Endothelial cell of umbilical vein (primary cell): ENCODE results near the gene CNNM4. TPM values are rescaled to one million over a fixed set of nuclear protein-coding genes. Genes with fewer than 3 reads are reported as not detected.

Experiments used
- BruUV-seq: library from RNA; stranded (reverse); fragments of 400-500 nt; replicated peaks from 2 replicates; lab custom pipeline; 2021; lab: Mats Ljungman, UMichigan
- CTCF ChIA-PET: fragments of 300-600, 350-600 bp; sonication (Branson Sonifier 250); formaldehyde crosslinking; loops from one replicate; lab custom pipeline; 2021; ENCODE audit warnings: antibody characterized with exemption, inconsistent platforms; lab: Charles Lee
- POLR2A ChIA-PET: fragments of 300-600, 350-600 bp; sonication (Branson Sonifier 250); formaldehyde crosslinking; loops from one replicate; lab custom pipeline; 2021; ENCODE audit warnings: antibody characterized with exemption, inconsistent platforms; lab: Charles Lee
- DNase-seq: peaks from one replicate; pipeline ENCODE4 v3.0.0-alpha.2; 2011; ENCODE audit warnings: low read depth, low spot score
- FAIRE-seq: peaks from 2 replicates; lab custom pipeline; 2011; peaks lifted over from hg19 to GRCh38; lab: Jason Lieb, UNC
- H2AFZ ChIP-seq: 2 replicates; pipeline ENCODE4 v1.6.0; 2012; ENCODE audit warnings: low read depth, low read length, control low read depth, inconsistent platforms
- H3K27ac ChIP-seq: 2 replicates; pipeline ENCODE4 v1.5.1; 2011; ENCODE audit warnings: low read depth, mild to moderate bottlenecking, control low read depth, low read length, moderate library complexity; ENCODE audit not compliant: insufficient read depth
- H3K27me3 ChIP-seq, 2 experiments: 2 replicates each; pipeline versions ENCODE4 v1.6.0 to v1.6.1; 2011; ENCODE audit warnings: low read length in 2 of 2, mixed read lengths in 1 of 2; ENCODE audit not compliant: control insufficient read depth in 2 of 2, insufficient read depth in 2 of 2
- H3K36me3 ChIP-seq, 2 experiments: 2 replicates in 1 of 2; 3 replicates in 1 of 2; pipeline ENCODE4 v1.5.1; 2011; ENCODE audit warnings: low read length in 2 of 2, mild to moderate bottlenecking in 1 of 2, moderate library complexity in 1 of 2; ENCODE audit not compliant: control insufficient read depth in 2 of 2, insufficient read depth in 2 of 2; ENCODE audit errors: extremely low read depth in 1 of 2
- H3K4me1 ChIP-seq: 3 replicates; pipeline ENCODE4 v1.5.1; 2011; ENCODE audit warnings: mild to moderate bottlenecking, low read length; ENCODE audit not compliant: control insufficient read depth, insufficient read depth; ENCODE audit errors: extremely low read depth
- H3K4me2 ChIP-seq: 2 replicates; pipeline ENCODE4 v1.6.1; 2011; ENCODE audit warnings: low read length, control low read depth, mixed read lengths; ENCODE audit not compliant: insufficient read depth
- H3K4me3 ChIP-seq, 3 experiments: fragments of 200-600 bp in 1 of 3; sonication (generic), shearing (Covaris generic) in 1 of 3; replicated peaks in 1 of 3; 2 replicates each; pipeline ENCODE4 v1.5.1; 2011 to 2016; ENCODE audit warnings: control low read depth in 3 of 3, low read length in 3 of 3, mild to moderate bottlenecking in 2 of 3, inconsistent platforms in 1 of 3, low read depth in 1 of 3, moderate library complexity in 1 of 3; ENCODE audit not compliant: insufficient read depth in 1 of 3
- H3K79me2 ChIP-seq: 2 replicates; pipeline ENCODE4 v1.6.0; 2012; ENCODE audit warnings: low read length, inconsistent platforms; ENCODE audit not compliant: control insufficient read depth, insufficient read depth
- H3K9ac ChIP-seq: replicated peaks from 2 replicates; pipeline ENCODE3; 2011; ENCODE audit warnings: low read length, control low read depth; ENCODE audit not compliant: insufficient read depth; ENCODE audit errors: extremely low read depth
- H3K9me1 ChIP-seq: replicated peaks from 3 replicates; pipeline ENCODE4 v1.6.0; 2011; ENCODE audit warnings: mild to moderate bottlenecking, low read length; ENCODE audit not compliant: control insufficient read depth, insufficient read depth; ENCODE audit errors: extremely low read depth
- H3K9me3 ChIP-seq: replicated peaks from 2 replicates; pipeline ENCODE4 v1.5.1; 2012; ENCODE audit warnings: low read length, inconsistent platforms; ENCODE audit not compliant: control insufficient read depth, insufficient read depth
- H4K20me1 ChIP-seq: replicated peaks from 2 replicates; pipeline ENCODE3; 2011; ENCODE audit warnings: mild to moderate bottlenecking, low read length; ENCODE audit not compliant: control insufficient read depth, insufficient read depth; ENCODE audit errors: extremely low read depth
- EZH2 ChIP-seq: IDR thresholded peaks from 2 replicates; pipeline ENCODE4 v1.6.1; 2012; ENCODE audit warnings: borderline replicate concordance, low read depth, mild to moderate bottlenecking, moderate library complexity, low read length, inconsistent platforms; ENCODE audit not compliant: severe bottlenecking
- FOS ChIP-seq: IDR thresholded peaks from 2 replicates; pipeline ENCODE4 v1.6.1; 2011; ENCODE audit warnings: mild to moderate bottlenecking, low read length, moderate library complexity, borderline replicate concordance; ENCODE audit not compliant: insufficient read depth
- GATA2 ChIP-seq: IDR thresholded peaks from 2 replicates; pipeline ENCODE4 v1.7.0; 2011; ENCODE audit warnings: low read depth, mild to moderate bottlenecking, moderate library complexity, mixed read lengths, low read length; ENCODE audit not compliant: insufficient read length, insufficient read depth
- JUN ChIP-seq: IDR thresholded peaks from 2 replicates; pipeline ENCODE4 v1.6.1; 2011; ENCODE audit warnings: borderline replicate concordance, low read depth; ENCODE audit not compliant: insufficient read length, insufficient read depth
- MYC ChIP-seq: IDR thresholded peaks from one replicate; pipeline ENCODE4 v1.6.1; 2011; ENCODE audit warnings: mild to moderate bottlenecking, low read depth, low read length
- POLR2A ChIP-seq: IDR thresholded peaks from 2 replicates; pipeline ENCODE4 v1.6.1; 2012; ENCODE audit warnings: low read depth, mild to moderate bottlenecking, control low read depth, low read length
- POLR2AphosphoS5 ChIP-seq: IDR thresholded peaks from 2 replicates; pipeline ENCODE4 v1.6.1; 2012; ENCODE audit warnings: low read depth, mild to moderate bottlenecking, control low read depth, low read length, moderate library complexity; ENCODE audit not compliant: insufficient read depth
- dilution Hi-C: fragments of 300-500 bp; cut with MboI; formaldehyde crosslinking; loops from one replicate; pipeline ENCODE4 v1.15.0; 2019; ENCODE audit warnings: low sequenced_read_pairs; ENCODE audit not compliant: extremely low pct_ligation_motif_present
- intact Hi-C: fragments of 100-400 bp; cut with micrococcal nuclease; formaldehyde crosslinking; loops from one replicate; pipeline ENCODE4 v1.10.0; 2022
- polyA plus RNA-seq, 4 experiments: library from polyadenylated mRNA; depleted of rRNA in 3 of 4; stranded (reverse) in 3 of 4; unstranded in 1 of 4; fragments of >200 nt; gene quantifications; 2 replicates each; pipeline versions ENCODE4 v1.2.1 to v1.2.3, GENCODE V29; 2011 to 2012; ENCODE audit warnings: missing spikeins in 1 of 4
- total RNA-seq: library from RNA; stranded (reverse); gene quantifications from 2 replicates; pipeline ENCODE4 v1.2.3, GENCODE V29; 2021
- TF ChIP-seq, protein P1 (sequence below), 2 donors: IDR thresholded peaks; 1 replicate in 1 of 2; 2 replicates in 1 of 2; pipeline ENCODE4 v1.5.1; 2011; ENCODE audit warnings: low read length in 2 of 2, mild to moderate bottlenecking in 2 of 2, moderate library complexity in 2 of 2, control low read depth in 1 of 2, inconsistent platforms in 1 of 2, low read depth in 1 of 2; ENCODE audit not compliant: insufficient read depth in 1 of 2; ENCODE audit errors: extremely low read depth in 1 of 2
- TF ChIP-seq, protein P2 (sequence below): IDR thresholded peaks from 2 replicates; pipeline ENCODE4 v1.6.1; 2011; ENCODE audit not compliant: insufficient read depth, insufficient read length

Gene CNNM4
- total and polyA plus RNA-seq, 2 donors (not counting 3 experiments of a cell fraction or from before 2014, with no cell fraction given), result 4.7 to 5.3 TPM

DNA sequence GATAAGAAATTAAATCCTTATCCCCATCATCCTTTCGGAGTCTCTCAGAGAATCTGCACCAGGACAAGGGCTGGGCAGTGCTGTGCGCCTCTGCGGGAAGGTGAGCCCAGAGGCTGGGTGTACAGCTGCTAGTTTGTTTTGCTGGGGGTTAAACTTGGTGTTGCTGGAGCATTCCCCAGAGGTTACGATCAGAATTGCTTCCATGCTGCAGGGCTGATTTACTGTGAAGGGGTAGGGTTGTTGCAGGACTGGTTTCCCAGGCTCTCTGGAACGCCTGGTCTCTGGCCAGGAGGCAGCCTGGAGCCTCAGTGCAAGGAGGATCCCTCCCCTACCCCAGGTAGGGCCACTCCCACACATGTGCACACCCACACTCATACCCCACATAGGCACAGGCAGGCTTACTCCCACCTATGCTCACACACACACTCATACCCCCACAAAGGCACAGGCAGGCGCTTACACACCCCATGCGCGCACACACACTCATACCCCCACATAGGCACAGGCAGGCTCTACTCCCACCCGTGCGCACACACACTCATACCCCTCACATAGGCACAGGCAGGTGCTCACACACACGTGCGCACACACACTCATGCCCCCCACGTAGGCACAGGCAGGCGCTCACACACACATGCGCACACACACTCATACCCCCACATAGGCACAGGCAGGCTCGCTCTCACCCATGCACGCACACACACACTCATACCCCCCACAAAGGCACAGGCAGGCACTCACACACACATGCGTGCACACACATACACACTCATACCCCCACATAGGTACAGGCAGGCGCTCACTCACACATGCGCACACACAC, 11.3 kb downstream of the CNNM4 start:
- no peaks in the 10 kb centered on the region for H3K4me1 ChIP-seq
- FAIRE-seq, result no peak
- H3K9ac ChIP-seq, result no peak overlapping the region
- H3K4me2 ChIP-seq, result no peak overlapping the region
- no peak for DNase-seq
- H3K4me3 ChIP-seq, result no peak overlapping the region
- H3K36me3 ChIP-seq, result no peaks in the 10 kb centered on the region
- dilution Hi-C loops (no loop called here), intact Hi-C loops (no loop called here)
- ChIA-PET POLR2A (no interaction called here), CTCF (no interaction called here)
- no peaks in the 10 kb centered on the region for H4K20me1 ChIP-seq
- H3K9me3 ChIP-seq, result no peaks in the 10 kb centered on the region
- H2AFZ ChIP-seq, result no peak overlapping the region
- no peaks in the 10 kb centered on the region for H3K79me2 ChIP-seq
- H3K9me1 ChIP-seq, result no peaks in the 10 kb centered on the region
- no peak overlapping the region for H3K27ac ChIP-seq
- no peak for TF ChIP-seq JUN
- no peak for TF ChIP-seq POLR2AphosphoS5
- no peak for TF ChIP-seq POLR2A
- no peak for TF ChIP-seq EZH2
- TF ChIP-seq FOS, result no peak
- TF ChIP-seq GATA2, result no peak
- TF ChIP-seq, protein P1, sequence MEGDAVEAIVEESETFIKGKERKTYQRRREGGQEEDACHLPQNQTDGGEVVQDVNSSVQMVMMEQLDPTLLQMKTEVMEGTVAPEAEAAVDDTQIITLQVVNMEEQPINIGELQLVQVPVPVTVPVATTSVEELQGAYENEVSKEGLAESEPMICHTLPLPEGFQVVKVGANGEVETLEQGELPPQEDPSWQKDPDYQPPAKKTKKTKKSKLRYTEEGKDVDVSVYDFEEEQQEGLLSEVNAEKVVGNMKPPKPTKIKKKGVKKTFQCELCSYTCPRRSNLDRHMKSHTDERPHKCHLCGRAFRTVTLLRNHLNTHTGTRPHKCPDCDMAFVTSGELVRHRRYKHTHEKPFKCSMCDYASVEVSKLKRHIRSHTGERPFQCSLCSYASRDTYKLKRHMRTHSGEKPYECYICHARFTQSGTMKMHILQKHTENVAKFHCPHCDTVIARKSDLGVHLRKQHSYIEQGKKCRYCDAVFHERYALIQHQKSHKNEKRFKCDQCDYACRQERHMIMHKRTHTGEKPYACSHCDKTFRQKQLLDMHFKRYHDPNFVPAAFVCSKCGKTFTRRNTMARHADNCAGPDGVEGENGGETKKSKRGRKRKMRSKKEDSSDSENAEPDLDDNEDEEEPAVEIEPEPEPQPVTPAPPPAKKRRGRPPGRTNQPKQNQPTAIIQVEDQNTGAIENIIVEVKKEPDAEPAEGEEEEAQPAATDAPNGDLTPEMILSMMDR (IDR thresholded peaks at IDR 0.05; ENCODE audit: extremely low read depth in 1 of 2, insufficient read depth in 1 of 2, low read depth in 1 of 2, low read length in 2 of 2), result no peak
- TF ChIP-seq, protein P2, sequence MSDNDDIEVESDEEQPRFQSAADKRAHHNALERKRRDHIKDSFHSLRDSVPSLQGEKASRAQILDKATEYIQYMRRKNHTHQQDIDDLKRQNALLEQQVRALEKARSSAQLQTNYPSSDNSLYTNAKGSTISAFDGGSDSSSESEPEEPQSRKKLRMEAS, result no peak
- no peak for TF ChIP-seq MYC
- no TSS peak for BruUV-seq
- H3K27me3 ChIP-seq, result no peaks in the 10 kb centered on the region
